ENCODE results near the gene PSMB8.
"Not testable (repeated sequence)": the region's sequence is repeated elsewhere in the genome, so short reads cannot be mapped to it uniquely, and the experiment has no call there.

The PSMB8 gene

GRCh38 chr6:32843979-32844838 is at the start of gene PSMB8:
Gene PSMB8, minus strand, starts transcription at chr6:32844047. Its CDS starts 51 bp downstream, at chr6:32843996.
- peak; percentile 96 for DNase-seq

DNA sequence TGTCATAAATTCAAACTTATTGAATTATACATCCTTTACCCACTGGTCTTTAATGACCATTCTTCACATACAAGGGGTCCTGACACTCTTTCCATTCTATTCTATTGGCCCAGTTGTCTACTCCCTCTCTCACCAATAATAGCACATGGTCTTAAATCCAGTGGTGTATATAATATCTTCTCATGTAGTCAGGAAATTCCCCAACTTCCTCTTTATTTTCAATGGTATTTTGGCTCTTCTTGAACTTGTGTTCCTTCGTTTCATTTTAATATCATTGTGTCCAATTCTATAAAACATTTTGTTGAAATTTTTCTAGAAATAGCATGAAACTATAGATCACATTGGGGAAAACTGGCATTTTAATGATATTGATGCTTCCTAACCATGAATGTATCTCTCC is 47.0 kb upstream of the PSMB8 start:
- DNase-seq, result no peak

- no peak for DNase-seq
Observed at GRCh38 chr6:32889533-32889932, 45.7 kb upstream of the PSMB8 start.

DNA sequence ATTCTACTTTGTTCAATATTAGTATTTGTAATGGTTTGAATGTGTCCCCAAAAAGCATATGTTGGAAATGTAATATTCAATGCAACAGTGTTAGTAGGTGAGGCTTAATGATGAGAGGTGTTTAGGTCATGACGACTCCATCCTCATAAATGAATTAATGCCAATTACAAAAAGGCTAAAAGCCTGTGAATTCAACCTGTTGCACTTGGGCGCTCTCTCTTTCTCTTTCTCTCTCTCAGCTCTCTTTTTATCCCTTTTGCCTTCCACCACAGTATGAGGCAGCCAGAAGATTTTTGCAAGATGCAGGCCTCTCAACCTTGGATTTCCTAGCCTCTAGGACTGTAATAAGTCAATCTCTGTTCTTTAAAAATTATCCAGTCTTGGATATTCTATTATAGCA is 44.7 kb upstream of the PSMB8 start:
- DNase-seq, result no peak

DNA sequence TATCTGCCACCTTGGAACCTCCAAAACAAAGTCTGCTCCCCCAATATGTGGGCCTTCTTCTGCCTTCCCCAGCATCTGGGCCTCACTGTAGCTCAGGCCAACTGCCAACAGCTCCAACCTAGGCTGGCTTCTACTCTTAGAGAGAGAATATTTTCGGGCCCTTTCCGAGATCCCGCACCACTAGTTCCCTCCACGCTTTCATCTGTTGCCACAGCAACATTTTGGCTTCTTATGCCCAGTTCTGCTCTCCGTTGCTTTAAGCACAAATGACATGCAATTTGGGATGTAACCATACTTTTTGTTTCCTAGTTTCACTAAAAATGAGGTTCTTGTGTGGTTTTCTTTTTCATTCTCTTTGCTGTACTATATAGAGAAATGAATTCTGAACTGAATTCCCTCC is 43.8 kb upstream of the PSMB8 start:
- DNase-seq, result no peak

GRCh38 chr6:32886681-32887383 is 43.0 kb upstream of the PSMB8 start:
- no peak for DNase-seq

GRCh38 chr6:32885698-32886286 is 41.9 kb upstream of the PSMB8 start:
- DNase-seq, result peak; percentile 87

DNA sequence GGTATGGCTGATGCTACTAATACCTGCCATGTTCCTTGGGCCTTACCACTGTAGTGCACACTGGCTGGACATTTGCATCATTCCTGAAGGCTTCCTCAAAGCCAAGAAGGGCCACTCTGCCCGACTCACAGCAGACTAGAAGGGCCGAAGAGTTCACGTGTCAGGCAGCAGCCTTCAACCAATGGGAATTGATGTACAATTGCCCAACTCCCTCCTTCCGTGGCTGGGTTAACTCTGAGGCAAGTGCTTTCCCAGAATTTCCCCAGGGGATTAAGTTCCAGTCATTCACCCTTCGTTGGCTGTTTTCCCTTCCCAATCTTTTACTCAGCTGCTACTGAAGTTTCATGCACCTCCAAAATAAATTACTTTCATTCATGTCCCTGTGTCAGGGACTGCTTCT is 39.9 kb upstream of the PSMB8 start:
- DNase-seq, result no peak

GRCh38 chr6:32882879-32883250 is 39.0 kb upstream of the PSMB8 start:
- DNase-seq, result no peak

DNA sequence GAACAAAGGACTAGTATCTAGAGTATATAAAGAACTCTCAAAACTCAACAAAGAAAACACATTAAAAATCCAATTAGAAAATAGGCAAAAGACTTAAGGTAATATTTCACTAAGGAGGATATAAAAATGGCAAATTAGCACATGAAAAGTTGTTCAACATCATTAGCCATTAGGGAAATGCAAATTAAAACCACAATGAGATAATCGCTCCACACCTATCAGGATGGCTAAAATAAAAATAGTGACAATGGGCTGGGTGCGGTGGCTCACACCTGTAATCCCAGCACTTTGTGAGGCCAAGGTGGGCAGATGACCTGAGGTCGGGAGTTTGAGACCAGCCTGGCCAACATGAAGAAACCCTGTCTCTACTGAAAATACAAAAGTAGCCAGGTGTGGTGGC is 37.1 kb upstream of the PSMB8 start:
- not testable (repeated sequence) for DNase-seq

- DNase-seq, result no peak
Observed at GRCh38 chr6:32879691-32880090, 35.8 kb upstream of the PSMB8 start.

DNA sequence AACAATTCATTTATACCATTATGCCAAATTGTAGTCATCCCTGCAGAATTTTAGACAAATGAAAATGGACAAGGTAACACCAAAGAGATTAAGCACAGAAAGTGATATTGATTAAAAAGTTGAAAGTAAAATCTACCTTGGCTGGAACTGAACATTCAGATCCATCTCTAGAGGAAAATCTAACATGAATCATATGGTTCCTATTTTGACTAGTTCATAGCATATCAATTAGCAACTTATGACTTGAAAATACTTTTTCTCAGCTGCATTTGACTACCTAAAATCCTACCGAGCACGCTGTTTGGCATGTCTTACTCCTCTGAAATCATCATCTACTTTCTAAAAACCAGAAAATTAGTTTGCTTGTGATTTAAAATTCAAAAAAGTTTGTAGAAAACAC is 32.8 kb upstream of the PSMB8 start:
- DNase-seq, result no peak

DNA sequence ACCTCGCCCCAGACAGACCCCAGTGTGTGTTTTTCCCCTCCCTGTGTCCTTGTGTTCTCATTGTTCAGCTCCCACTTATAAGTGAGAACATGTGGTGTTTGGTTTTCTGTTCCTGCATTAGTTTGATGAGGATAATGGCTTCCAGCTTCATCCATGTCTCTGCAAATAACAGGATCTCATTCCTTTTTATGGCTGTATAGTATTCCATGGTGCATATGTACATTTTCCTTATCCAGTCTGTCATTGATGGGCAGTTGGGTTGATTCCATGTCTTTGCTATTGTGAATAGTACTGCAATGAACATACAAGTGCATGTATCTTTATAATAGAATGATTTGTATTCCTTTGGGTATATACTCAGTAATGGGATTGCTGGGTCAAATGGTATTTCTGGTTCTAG is 30.1 kb upstream of the PSMB8 start:
- not testable (repeated sequence) for DNase-seq

DNA sequence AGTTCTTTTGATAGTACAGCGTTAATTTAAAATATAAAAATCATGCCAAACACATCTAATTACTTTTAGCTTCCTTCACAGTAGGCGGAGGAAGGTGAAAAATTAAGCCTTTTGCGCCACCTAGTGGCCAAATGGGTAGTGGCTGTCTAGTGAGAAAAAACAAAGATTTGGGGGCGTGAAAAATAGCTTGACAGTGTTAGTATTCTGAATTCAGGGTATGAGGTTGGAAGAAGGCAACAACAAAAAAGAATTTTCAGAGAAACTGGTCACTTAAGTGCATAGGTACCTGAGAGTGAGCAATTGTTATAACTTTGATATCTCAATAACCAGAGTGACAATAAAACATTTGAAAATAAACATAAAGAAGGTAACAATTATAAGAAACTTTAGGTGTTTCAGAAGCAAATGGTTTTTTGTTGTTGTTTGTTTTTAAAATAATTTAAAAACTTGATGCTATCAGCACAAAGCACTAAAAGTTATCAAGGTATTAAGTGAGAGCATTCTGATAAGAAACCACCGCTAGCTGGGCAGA is 24.5 kb upstream of the PSMB8 start:
- DNase-seq, result peak; percentile 86

- DNase-seq, result no peak
Observed at GRCh38 chr6:32867554-32868256, 23.9 kb upstream of the PSMB8 start.

GRCh38 chr6:32867022-32867477 is 23.2 kb upstream of the PSMB8 start:
- no peak for DNase-seq

DNA sequence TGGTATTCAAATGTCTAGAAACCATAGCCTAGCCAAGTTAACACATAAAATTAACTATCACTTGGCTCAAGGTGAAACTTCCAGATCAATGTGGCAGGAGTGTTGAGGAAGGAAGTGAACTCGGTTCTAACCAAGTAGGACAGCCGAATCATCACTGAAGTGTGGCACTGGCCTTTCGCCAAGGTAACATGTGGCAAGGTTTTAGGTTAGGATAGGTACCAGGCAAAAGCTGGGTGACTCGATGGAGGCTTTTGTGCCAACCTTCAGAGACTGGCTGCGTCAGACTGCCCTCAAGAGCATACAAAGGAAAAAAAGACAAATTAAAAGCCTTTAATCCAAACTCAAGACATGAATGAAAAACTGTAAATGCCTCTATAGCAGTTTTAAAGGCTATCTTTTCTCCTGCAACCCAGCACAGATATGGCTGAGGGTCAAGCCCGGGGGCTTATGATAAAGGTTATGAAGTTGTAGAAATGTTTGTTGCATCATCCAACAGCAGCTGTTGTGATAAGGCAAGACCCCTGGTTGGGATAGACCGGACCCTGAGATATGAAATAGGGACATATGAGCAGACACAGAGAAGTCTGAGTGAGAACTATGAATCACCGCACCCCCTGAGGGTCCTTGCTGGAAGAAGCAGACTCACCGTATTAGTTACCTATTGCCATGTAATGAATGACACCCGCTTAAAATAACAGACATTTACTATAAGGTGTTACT is 22.0 kb upstream of the PSMB8 start:
- no peak for DNase-seq

GRCh38 chr6:32862725-32863124 is 18.9 kb upstream of the PSMB8 start:
- DNase-seq, result no peak

GRCh38 chr6:32860674-32861073 is 16.8 kb upstream of the PSMB8 start:
- no peak for DNase-seq

DNA sequence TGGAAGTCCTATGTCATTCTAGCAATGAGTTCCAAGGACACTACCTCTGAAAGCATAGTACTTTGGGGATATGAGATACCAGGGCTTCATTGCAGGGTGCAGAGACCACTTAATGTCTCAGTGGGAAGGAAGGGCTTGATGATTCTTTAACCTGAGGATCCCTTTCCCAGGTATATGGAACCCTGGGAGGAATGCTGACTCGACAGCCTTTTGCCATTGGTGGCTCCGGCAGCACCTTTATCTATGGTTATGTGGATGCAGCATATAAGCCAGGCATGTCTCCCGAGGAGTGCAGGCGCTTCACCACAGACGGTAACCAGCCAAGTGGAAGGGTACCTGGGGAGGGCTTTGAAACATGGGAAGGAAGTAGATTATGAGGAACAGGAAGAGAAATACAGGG is 14.3 kb upstream of the PSMB8 start:
- DNase-seq, result no peak

DNA sequence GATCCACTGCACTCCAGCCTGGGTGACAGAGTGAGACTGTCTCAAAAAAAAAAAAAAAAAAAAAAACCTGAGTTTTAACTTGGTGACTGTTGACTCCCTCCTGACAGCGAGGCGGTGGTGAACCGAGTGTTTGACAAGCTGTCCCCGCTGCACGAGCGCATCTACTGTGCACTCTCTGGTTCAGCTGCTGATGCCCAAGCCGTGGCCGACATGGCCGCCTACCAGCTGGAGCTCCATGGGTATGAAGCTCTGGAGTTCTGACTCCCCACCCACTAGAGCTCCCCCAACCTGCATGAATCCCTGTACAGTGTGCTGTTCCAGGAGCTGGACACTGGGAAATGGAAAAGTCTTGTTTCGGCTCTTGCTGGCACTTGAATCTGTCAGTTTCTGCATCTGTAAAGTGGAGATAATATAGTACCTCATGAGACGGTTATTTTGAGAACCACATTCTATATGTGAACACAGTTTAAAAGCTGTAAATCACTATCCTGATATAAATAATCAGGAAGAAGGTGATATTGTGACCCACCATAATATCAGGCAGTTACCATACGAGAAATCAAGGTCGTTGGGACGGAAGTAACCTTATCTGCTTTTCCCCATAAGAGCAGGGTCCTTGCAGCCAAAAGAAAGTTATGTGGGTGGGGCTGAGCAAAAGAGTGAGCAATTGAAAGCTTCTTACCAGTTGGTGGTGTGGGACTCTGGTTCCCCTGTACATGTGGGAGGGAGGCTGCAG is 13.5 kb upstream of the PSMB8 start:
- peak; percentile 86 for DNase-seq

Data from hematopoietic multipotent progenitor cell treated with erythropoietin and hydrocortisone succinate and interleukin-3 and kit ligand, for 8 days (in vitro differentiated cells).